OCI-LY3 (cell line): ENCODE results near the gene SLCO2A1.

Experiments used
- CTCF ChIP-seq: fragments of 200-600, 300-600 bp; sonication (generic); IDR thresholded peaks from 2 replicates; pipeline ENCODE4 v1.5.1; 2014; ENCODE audit warnings: antibody characterized with exemption, low read length, low read depth
- EZH2phosphoT487 ChIP-seq: fragments of 200-600 bp; shearing (Covaris generic); IDR thresholded peaks from 2 replicates; pipeline ENCODE4 v1.6.1; 2018; ENCODE audit warnings: antibody characterized with exemption, mixed run types, low read depth

GRCh38 chr3:133963657-133964396 lies 65.9 kb downstream of the SLCO2A1 start:
- no peak for TF ChIP-seq CTCF
- no peak for TF ChIP-seq EZH2phosphoT487
